NOMO-1 (cell line): ENCODE data around the gene OR8H3.
"Not testable (repeated sequence)": the region's sequence is repeated elsewhere in the genome, so short reads cannot be mapped to it uniquely, and the experiment has no call there.

ENCODE experiments used
- DNase-seq, 2 experiments: peaks; one replicate each; lab custom pipeline; 2025; ENCODE audit not compliant: unreplicated experiment in 2 of 2; lab: John Stamatoyannopoulos, UW

The OR8H3 gene, protein sequence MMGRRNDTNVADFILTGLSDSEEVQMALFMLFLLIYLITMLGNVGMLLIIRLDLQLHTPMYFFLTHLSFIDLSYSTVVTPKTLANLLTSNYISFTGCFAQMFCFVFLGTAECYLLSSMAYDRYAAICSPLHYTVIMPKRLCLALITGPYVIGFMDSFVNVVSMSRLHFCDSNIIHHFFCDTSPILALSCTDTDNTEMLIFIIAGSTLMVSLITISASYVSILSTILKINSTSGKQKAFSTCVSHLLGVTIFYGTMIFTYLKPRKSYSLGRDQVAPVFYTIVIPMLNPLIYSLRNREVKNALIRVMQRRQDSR

DNA sequence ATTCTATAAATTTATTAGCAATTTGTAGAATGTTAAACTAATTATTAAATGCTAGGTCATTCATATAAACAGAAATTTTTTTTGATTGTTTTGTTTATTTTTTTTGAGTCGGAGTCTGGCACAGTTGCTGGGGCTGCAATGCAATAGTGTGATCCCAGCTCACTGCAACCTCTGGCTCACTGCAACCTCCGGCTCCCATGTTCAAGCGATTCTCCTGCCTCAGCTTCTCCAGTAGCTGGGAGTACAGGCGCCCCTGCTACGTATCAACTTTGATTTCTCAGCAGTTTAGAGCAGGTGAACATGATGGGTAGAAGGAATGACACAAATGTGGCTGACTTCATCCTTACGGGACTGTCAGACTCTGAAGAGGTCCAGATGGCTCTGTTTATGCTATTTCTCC, at the start of gene OR8H3:
Gene OR8H3, plus strand, starts transcription at position 301 of the 400 bp plus-strand sequence. Its CDS starts 0 bp downstream, at position 301.
- DNase-seq: no peak

- DNase-seq: no peak
Observed at GRCh38 chr11:56089697-56090096, 32.5 kb upstream of the OR8H3 start.

DNA sequence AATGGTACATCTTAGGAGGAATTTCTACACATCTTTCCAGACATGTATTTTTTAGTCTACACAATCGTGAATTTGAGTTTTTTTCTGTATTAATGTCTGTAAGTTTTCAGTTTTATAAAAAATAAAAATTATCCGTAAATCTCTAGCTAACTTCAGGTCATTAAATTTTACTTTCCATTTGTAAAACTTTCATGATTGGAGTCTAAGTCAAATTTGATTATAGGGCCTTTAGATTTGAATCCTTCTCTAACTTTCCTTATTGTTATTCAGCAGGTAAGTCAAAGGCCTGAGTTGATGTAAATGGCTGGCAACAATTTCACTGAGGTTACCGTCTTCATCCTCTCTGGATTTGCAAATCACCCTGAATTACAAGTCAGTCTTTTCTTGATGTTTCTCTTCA, 29.2 kb upstream of the OR8H3 start, which contains the start of gene OR8I2:
Gene OR8I2, plus strand, starts transcription at position 301 of the 400 bp plus-strand sequence. Its CDS starts 0 bp downstream, at position 301.
- no peak for DNase-seq

DNA sequence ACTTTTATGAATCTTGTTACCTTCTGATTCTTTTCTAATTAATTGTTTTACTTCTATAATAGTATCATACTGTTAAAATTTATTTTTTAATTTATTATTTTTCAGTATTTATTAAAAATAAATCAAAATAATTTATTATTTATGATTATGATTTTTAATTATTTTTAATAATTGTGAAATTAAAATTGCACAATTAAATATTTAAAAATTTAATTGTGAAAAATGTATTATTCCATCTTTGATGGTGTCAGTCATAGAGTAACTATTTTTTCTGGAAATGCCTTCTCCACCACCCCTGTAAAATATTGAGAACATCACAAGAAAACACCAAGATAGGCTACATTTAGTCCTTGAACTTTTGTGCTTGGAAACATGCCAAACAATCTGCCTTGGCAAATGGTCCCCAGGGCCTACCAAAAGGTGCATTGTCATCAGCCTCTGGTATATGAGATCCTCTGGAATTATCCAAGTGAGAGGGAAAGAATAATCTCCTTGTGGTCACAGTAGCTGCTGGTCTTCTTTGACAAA, 18.9 kb upstream of the OR8H3 start, which contains the start of gene OR8H2:
Gene OR8H2, plus strand, starts transcription at position 478 of the 528 bp plus-strand sequence. CDS start 1,356 bp downstream, outside the sequence.
- no peak for DNase-seq

DNA sequence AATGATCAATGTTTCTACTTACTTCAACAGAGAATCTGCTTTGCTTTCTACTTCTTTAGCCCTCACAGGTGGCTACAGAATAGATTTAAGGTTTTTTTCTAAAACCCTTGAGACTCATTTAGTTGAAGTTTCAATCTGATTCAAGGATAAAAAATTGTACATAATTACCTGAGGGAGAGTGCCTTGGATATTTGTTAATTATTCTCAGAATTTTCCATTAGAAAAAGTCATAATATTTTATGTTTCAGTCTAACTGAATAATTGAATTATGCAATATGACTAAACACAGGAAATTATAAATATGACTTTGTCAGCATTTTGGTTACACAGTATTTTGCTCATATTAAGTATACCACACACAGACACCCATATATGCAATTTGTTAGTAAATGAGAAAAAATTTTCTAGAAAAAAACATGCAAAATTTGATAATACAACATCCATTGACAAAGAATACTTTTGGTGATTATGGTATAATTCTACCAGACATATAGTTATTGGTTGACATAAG, 18.0 kb downstream of the OR8H3 start, which contains the start of gene OR8J3:
Gene OR8J3, minus strand, starts transcription at position 51 of the 511 bp plus-strand sequence. CDS start 2,483 bp downstream, outside the sequence.
- no peak for DNase-seq

DNA sequence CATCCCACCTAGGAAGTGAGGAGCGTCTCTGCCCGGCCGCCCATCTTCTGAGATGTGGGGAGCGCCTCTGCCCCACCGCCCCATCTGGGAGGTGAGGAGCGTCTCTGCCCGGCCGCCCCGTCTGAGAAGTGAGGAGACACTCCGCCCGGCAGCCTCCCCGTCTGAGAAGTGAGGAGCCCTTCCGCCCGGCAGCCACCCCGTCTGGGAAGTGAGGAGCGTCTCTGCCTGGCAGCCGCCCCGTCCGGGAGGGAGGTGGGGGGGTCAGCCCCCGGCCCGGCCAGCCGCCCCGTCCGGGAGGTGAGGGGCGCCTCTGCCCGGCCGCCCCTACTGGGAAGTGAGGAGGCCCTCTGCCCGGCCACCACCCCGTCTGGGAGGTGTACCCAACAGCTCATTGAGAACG, 21.5 kb downstream of the OR8H3 start:
- not testable (repeated sequence) for DNase-seq

DNA sequence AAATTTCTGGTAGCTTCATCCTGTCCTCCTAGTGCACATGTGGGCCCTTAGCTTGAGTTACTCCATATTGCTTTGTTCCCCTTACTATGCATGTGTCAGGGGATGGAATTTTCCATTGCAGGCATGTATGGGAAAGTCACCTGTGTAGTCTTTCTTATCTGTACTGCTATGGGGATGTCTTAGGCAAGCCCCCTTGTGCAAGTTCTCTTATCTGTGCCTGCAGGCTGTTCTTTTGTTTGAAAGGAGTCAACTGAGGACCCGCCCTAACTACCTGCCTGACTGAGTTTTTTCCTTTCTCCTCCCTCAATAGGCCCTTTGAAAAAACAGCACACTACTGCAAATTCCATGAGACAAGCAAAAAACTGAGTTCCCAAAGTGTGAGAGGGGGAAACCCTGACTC, 29.2 kb downstream of the OR8H3 start:
- no peak for DNase-seq

- no peak for DNase-seq
Observed at GRCh38 chr11:56152333-56152732, 30.2 kb downstream of the OR8H3 start.

DNA sequence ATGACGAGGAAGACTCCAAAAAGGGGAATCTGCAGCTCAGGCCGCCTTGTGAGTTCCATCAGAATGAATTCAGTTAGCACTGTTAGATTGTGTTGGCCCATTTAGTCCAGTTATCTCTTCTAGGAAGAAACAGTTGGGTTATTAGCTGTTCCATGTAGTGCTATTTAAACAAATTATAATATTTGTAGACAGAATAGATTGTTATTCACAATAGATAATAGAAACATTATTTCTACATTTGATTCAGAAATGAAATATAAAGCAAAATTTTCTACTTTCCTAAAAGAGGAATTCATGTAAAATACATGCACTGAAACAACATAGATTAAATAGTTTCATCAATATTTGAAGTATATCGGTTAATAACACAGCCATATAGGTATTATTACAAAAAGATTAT, 38.0 kb downstream of the OR8H3 start, which contains the start of gene OR8K5:
Gene OR8K5, minus strand, starts transcription at position 101 of the 400 bp plus-strand sequence. Its CDS starts 0 bp downstream, at position 101.
- no peak for DNase-seq

- DNase-seq: no peak
Observed at GRCh38 chr11:56163804-56164203, 41.6 kb downstream of the OR8H3 start.

GRCh38 chr11:56172256-56172830, 50.2 kb downstream of the OR8H3 start:
- DNase-seq: no peak
